ENCODE data around the gene SIL1.
A peak's percentile ranks its signal among the peaks of the same experiment; 100 is the strongest.

SIL1 gene

GRCh38 chr5:138972836-138973235 lies 225.3 kb downstream of the SIL1 start:
- DNase-seq: no peak

GRCh38 chr5:138972230-138972629 lies 225.9 kb downstream of the SIL1 start:
- DNase-seq: no peak

DNA sequence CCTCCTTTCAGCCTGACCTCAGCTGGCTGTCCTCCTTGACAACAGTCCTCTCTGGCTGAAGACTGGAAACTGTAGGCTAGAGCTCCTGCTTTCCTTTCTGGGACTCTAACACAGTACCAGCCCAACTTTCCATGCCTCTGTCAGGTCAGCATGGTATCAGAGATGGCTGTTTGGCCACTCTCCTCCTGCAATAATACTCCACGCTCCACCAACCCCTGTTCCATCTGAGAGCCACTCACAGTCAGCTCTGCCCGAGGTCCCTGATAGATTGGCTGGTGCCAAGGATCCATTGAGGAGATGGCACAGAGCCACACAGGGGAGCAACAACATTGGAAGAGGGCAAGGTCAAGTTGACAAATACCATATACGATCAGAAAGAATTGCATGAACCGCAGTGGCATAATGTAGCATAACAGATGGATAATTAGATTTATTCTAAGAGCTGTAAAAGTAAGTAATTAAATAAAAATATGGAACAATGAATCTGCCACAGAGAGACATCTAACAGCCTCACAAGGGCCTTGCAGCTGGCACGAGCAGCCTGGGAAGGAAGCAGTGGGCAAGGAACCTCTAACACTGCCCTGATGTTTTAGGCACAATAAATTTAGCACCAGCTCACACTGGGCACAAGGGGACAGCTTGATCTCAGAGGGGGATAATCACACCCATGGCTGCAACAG lies 228.7 kb downstream of the SIL1 start:
- DNase-seq: peak; percentile 76

- DNase-seq: no peak
Measured at GRCh38 chr5:138968601-138969000, 229.6 kb downstream of the SIL1 start.

DNA sequence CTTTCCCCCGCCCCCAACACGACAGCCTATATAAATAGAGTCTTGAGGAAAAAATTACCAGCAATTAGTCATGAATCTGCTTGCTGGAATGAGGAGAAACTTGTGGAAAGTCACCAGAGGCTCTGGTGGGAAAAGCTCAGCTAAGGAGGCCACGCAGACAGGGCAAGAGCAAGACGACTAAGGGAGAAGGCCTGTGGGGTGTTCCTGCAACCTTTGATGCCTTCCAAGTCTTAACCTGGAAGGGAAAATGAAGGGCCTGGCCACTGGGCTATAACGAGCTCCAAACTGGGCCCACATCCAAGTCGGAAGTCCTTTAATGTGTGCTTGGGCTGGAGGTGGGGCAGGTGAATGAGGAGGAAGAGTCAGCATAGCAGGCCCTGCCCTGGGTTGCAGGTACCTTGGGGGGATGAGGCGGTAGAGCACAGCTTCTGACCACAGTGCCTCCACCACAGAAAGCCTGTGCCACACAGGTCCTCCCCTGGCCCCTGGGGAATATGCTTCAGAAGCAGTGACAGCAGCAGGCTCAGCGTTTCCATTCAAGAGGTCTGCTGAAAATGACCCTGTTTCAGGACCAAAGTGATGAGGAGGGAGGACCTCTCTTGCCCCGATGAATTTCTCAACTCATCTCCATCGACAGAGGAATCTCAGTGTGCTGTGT lies 230.2 kb downstream of the SIL1 start:
- DNase-seq: peak; percentile 70

GRCh38 chr5:138966236-138966985 lies 231.8 kb downstream of the SIL1 start:
- no peak for DNase-seq

DNA sequence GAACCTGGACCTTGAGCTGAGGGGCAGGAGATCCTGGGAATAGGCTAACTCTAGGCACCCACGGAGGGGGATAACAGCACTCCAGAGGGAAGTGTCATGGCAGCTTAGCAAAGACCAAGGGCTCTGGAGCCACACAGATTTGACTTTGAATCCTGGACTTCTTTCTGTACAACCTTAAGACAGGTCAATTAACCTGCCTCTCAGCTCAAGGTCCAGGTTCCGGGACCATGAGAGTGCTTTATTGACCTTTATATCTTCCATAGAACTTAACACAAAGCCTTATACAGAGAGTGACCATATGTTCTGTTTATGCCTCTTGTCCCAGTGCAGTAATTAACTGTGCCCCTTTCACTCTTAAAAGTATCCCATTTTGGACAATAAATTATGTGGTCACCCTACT lies 232.5 kb downstream of the SIL1 start:
- DNase-seq: no peak

GRCh38 chr5:138964647-138965201 lies 233.4 kb downstream of the SIL1 start:
- no peak for DNase-seq

GRCh38 chr5:138963763-138964371 lies 234.3 kb downstream of the SIL1 start:
- DNase-seq: no peak

DNA sequence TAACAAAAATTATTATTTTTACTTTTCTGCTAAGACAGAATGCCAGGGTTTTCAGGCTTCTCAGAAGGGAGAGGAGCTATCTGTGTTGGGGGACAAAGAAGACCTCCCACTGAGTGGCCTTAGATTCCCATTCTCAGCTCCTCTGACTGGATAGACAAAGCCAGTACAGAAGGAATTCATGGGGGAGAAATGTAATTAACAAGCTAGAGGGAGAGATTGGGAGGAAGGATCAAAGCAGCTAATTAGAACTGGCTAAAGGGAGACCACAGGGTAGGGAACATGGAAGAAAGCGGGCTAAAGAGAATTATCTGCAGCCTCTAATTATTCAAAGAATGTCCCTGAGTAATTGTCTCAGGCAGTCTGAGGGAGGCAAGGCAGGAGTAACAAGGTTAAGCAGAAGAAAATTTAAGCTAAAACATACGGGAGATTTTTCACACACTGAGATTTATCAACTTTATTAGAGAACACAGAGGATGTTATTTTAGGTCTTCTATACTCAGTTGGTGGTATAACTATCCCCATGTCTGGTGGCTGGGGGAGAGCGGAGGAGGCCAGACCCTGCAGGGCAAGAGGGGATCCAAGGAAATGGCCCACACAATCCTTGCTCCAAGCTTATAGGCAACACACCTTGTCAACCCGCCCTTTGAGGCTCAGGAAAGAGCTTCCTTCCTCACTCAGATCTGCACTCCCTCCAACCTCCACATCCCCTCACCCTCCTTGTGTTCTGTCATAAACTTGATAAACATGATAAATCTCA lies 235.4 kb downstream of the SIL1 start:
- DNase-seq: no peak

DNA sequence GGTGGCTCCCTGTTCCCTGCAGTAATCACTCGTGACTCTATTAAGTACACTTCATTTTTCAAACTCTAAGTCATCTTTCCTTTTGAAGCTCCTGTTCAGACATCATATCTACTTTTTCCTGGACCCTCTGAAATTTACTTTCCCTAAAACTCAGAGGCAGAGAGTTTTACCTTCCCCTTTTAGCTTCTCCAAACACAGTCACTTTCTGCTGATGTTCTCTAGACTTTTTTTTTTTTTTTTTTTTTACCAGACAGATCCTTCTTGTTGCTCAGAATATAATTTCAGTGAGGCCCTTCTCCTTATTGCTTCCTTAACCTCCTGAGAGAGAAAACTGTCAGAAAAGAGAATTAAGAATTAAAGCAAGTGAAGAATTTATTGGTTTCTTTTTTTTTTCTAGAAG lies 236.4 kb downstream of the SIL1 start:
- DNase-seq: no peak

- DNase-seq: no peak
Measured at GRCh38 chr5:138961221-138961620, 236.9 kb downstream of the SIL1 start.

- DNase-seq: peak; percentile 76
Measured at GRCh38 chr5:138960145-138960692, 237.9 kb downstream of the SIL1 start.

DNA sequence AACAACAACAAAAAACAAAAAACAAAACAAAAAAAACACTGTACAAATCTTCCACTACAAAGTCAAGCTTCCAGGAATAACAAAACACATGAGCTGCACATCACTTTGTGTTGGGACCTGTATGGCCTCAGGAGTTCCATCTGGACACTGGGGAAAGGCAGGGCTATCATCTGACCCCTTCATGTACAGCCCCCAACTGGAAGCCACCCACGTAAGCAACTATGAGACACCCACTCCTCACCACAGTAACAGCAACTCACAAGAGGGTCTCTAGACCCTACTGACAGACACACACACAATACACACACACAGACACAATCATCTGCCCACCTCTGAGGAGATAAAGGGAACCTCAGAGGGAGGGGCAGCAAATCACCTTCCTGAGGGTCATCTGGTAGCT lies 241.4 kb downstream of the SIL1 start:
- no peak for DNase-seq

DNA sequence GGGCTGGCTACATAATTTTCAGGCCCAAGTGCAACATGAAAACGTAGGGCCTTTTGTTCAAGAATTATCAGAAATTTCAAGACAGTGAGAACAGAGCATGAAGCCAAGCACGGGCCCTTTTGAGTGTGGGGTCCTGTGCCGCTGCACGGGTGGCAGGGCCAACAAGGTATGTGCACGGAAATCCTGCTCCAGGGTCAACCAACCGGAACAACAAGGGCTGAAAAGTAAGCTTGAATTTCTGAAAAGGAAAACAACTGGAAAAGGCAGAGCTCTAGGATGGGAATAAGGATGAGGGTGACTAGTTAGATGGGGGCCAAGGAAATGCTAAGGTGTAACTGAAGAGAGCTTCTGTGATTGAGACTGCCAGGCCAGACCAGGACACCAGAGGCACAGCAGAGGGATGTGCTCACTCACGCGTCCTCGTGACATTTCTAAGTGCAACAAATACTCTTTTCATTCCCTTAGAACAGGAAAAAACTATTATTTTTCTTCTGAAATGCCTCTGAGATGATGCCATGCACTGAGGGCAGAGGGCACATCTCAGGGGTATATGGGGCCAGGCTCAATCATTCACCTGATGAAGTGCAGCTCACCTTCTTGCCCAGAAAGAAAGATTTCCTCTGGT lies 242.4 kb downstream of the SIL1 start:
- DNase-seq: no peak

- peak; percentile 82 for DNase-seq
Measured at GRCh38 chr5:138955013-138955660, 243.0 kb downstream of the SIL1 start.

GRCh38 chr5:138954257-138955012 lies 243.7 kb downstream of the SIL1 start:
- DNase-seq: peak; percentile 72

DNA sequence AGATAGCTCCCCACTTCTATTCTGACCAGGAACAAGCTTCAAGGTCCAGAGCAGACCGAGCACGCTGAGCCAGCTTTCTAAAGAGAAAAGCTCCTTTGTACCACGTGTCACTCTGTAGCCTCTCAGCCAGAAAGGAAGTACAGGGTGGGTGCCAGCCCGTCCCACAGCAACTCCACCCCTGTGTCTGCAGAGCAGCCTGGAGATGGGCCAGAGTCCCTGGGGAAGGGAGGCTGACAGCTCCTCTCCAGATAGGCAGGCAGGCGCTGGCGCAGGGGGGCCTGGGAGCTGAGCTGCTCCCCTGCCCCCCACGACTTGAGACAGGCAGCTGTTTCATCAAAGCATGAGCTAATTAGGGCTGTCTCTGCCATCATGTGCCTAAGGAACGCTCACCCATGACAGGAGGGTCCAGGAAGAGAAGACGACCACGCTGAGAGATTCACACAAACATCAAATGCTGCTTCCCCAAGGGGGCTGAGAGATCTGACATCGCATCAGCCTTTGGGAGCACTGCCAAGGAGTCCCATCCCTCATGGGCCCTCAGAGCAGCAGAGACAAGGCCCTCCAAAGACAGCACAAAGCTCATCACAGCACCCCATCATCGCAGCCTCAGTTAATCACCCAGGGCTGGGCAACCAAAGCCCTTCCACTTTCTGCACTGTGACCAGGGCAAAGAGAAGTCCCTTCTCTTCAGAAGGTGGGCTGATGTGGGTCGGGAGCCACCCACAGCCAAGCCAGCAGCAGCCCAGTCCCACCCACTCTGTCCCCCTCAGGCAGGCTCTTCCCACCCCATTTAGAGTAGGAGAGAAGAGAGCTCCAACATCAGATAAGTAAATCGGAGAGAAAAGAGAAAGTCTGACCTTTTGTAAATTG lies 244.5 kb downstream of the SIL1 start:
- DNase-seq: peak; percentile 82

DNA sequence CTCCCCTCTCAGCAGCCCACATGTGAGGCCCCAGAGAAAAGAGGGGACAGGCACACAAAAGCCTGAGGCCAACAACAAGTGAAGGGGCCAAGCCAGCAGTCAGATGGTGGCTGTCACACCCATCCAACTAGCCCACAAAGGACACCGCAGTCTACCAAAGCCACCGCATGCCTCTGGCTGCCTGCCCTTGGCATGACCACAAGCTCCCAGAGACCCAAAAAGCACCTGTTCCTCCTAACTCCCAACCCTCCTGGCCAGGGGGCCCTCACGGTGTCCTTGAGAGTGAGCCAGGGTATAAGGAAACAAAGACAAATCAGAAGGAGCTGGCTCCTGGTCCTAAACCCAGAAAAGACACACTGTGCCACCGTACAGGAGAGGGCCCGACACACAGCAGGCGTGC lies 245.2 kb downstream of the SIL1 start:
- DNase-seq: no peak

Data from NCI-H1092 (cell line).